WTC11 (cell line): Measurements from ENCODE around the gene STK33.

Experiments
- ATF3 ChIP-seq: sonication (generic); formaldehyde crosslinking; conservative IDR thresholded peaks from 2 replicates; pipeline ENCODE4 v1.8.1; 2022; ENCODE audit warnings: mild to moderate bottlenecking, missing genetic modification reagents
- CBFB ChIP-seq: sonication (generic); formaldehyde crosslinking; IDR thresholded peaks from 2 replicates; pipeline ENCODE4 v1.8.1; 2022; ENCODE audit warnings: mild to moderate bottlenecking, low read depth, missing genetic modification reagents
- CTCF ChIP-seq: fragments of 200-600 bp; IDR thresholded peaks from 2 replicates; pipeline ENCODE4 v1.8.0; 2022; ENCODE audit warnings: antibody characterized with exemption
- ERG ChIP-seq: fragments of 250-450 bp; sonication (Bioruptor Pico); IDR thresholded peaks from 2 replicates; pipeline ENCODE4 v1.8.0; 2021; ENCODE audit warnings: mild to moderate bottlenecking
- IRF2 ChIP-seq: sonication (generic); formaldehyde crosslinking; IDR thresholded peaks from 2 replicates; pipeline ENCODE4 v1.8.0; 2022; ENCODE audit warnings: low read depth, missing genetic modification reagents, borderline replicate concordance
- MAX ChIP-seq: sonication (generic); formaldehyde crosslinking; IDR thresholded peaks from 2 replicates; pipeline ENCODE4 v1.8.0; 2022; ENCODE audit warnings: mild to moderate bottlenecking, missing genetic modification reagents
- NR2C2 ChIP-seq: sonication (generic); formaldehyde crosslinking; IDR thresholded peaks from 2 replicates; pipeline ENCODE4 v1.8.0; 2022; ENCODE audit warnings: mild to moderate bottlenecking, missing genetic modification reagents
- TEAD4 ChIP-seq: sonication (generic); formaldehyde crosslinking; IDR thresholded peaks from 2 replicates; pipeline ENCODE4 v1.8.0; 2022; ENCODE audit warnings: mild to moderate bottlenecking, missing genetic modification reagents
- ZNF121 ChIP-seq: sonication (generic); formaldehyde crosslinking; IDR thresholded peaks from 2 replicates; pipeline ENCODE4 v1.8.0; 2023; ENCODE audit warnings: missing genetic modification reagents

- no peak for TF ChIP-seq ERG (CRISPR knock-in tag)
- no peak for TF ChIP-seq CTCF
- no peak for TF ChIP-seq ATF3 (CRISPR knock-in tag)
- no peak for TF ChIP-seq CBFB (CRISPR knock-in tag)
- no peak for TF ChIP-seq MAX (CRISPR knock-in tag)
- TF ChIP-seq TEAD4 (CRISPR knock-in tag): no peak
- no peak for TF ChIP-seq NR2C2 (CRISPR knock-in tag)
- no peak for TF ChIP-seq ZNF121 (CRISPR knock-in tag)
- TF ChIP-seq IRF2 (CRISPR knock-in tag): no peak
Measured at GRCh38 chr11:8641332-8641731, 47.3 kb upstream of the STK33 start.
